OCI-LY1 (cell line): Measurements from ENCODE around the gene DCST2.

ENCODE experiments used
- H2AFZ ChIP-seq: fragments of 200-600 bp; sonication (generic), shearing (Covaris generic); 2 replicates; pipeline ENCODE4 v1.6.0; 2014; ENCODE audit warnings: antibody characterized with exemption, mild to moderate bottlenecking, low read length
- H3F3A ChIP-seq: fragments of 200-600 bp; sonication (generic), shearing (Covaris generic); 2 replicates; pipeline ENCODE4 v1.6.0; 2014; ENCODE audit warnings: mild to moderate bottlenecking, antibody characterized with exemption, low read length, moderate library complexity; ENCODE audit not compliant: insufficient read depth
- H3K27ac ChIP-seq: fragments of 200-600 bp; sonication (generic); 2 replicates; pipeline ENCODE4 v1.5.1; 2014; ENCODE audit warnings: low read length, mixed run types, mild to moderate bottlenecking, low read depth; ENCODE audit not compliant: poor library complexity, severe bottlenecking
- H3K27me3 ChIP-seq: fragments of 200-600 bp; sonication (generic); 2 replicates; pipeline ENCODE4 v1.6.0; 2014; ENCODE audit warnings: antibody characterized with exemption, mild to moderate bottlenecking, low read length, moderate library complexity; ENCODE audit not compliant: insufficient read depth
- H3K36me3 ChIP-seq: fragments of 200-600 bp; sonication (generic); 2 replicates; pipeline ENCODE4 v1.6.1; 2014; ENCODE audit warnings: mild to moderate bottlenecking, antibody characterized with exemption, low read length, moderate library complexity, mixed read lengths; ENCODE audit not compliant: insufficient read depth
- H3K4me1 ChIP-seq: fragments of 200-600 bp; sonication (generic); 2 replicates; pipeline ENCODE4 v1.5.1; 2014; ENCODE audit warnings: mild to moderate bottlenecking, low read length, moderate library complexity; ENCODE audit not compliant: insufficient read depth, severe bottlenecking
- H3K4me2 ChIP-seq: fragments of 200-600 bp; sonication (generic), shearing (Covaris generic); 2 replicates; pipeline ENCODE4 v1.6.1; 2014; ENCODE audit warnings: low read length
- H3K4me3 ChIP-seq: fragments of 200-600 bp; sonication (generic); 2 replicates; pipeline ENCODE4 v1.5.1; 2014; ENCODE audit warnings: low read length, low read depth, mild to moderate bottlenecking, mixed read lengths; ENCODE audit not compliant: poor library complexity, severe bottlenecking
- H3K79me2 ChIP-seq: fragments of 200-600 bp; shearing (Covaris generic); 2 replicates; pipeline ENCODE4 v1.6.1; 2016; ENCODE audit warnings: mixed run types, low read length, mixed read lengths; ENCODE audit not compliant: insufficient read depth
- H3K9ac ChIP-seq: fragments of 200-600 bp; sonication (generic), shearing (Covaris generic); 2 replicates; pipeline ENCODE4 v1.6.1; 2014; ENCODE audit warnings: mild to moderate bottlenecking, low read length, mixed read lengths
- H3K9me2 ChIP-seq: fragments of 200-600 bp; sonication (generic), shearing (Covaris generic); 2 replicates; pipeline ENCODE4 v1.6.1; 2014; ENCODE audit warnings: low read depth, mild to moderate bottlenecking, low read length, mixed read lengths
- H3K9me3 ChIP-seq: fragments of 200-600 bp; shearing (Covaris generic); 2 replicates; pipeline ENCODE4 v1.6.1; 2014; ENCODE audit warnings: low read length, mixed read lengths
- H4K20me1 ChIP-seq: fragments of 200-600 bp; sonication (generic), shearing (Covaris generic); 2 replicates; pipeline ENCODE4 v1.6.0; 2016; ENCODE audit warnings: mild to moderate bottlenecking, low read length; ENCODE audit not compliant: insufficient read depth
- EZH2 ChIP-seq: fragments of 200-600 bp; sonication (generic), shearing (Covaris generic); IDR thresholded peaks from 2 replicates; pipeline ENCODE4 v1.8.0; 2017; ENCODE audit warnings: borderline replicate concordance, mixed run types, mild to moderate bottlenecking, antibody characterized with exemption, low read length, moderate library complexity, mixed read lengths
- TF ChIP-seq, protein P1 (sequence below): fragments of 200-600 bp; sonication (generic), shearing (Covaris generic); IDR thresholded peaks from 2 replicates; pipeline ENCODE4 v1.5.1; 2017; ENCODE audit warnings: mild to moderate bottlenecking, antibody characterized with exemption, low read length, moderate library complexity, mixed read lengths

Gene DCST2

DNA sequence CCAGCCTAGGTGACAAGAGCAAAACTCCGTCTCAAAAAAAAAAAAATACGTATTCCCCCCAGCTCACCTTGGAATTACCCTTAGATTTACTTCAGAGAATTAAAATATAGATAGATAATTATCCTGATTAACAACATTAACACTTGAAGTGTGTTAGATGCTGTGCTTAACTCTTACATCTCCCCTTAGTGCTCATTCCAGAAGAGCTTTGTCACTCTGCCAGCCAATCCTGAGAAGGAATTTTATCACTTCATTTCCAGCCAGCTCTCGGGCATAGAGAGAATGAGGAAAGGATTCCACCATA is 61.4 kb downstream of the DCST2 start:
- Histone ChIP-seq H3K4me3 (peak overlapping the region; percentile 79), H3K9me3 (no peaks in the 10 kb centered on the region), H3K27ac (peak overlapping the region; percentile 88), H3F3A (no peaks in the 10 kb centered on the region), H3K4me1 (peaks cover 49% of the 10 kb centered on the region), H3K4me2 (peak overlapping the region; percentile 74), H3K79me2 (peaks cover 23% of the 10 kb centered on the region), H3K9me2 (no peaks in the 10 kb centered on the region), H3K27me3 (no peaks in the 10 kb centered on the region), H3K36me3 (peaks cover 19% of the 10 kb centered on the region), H3K9ac (peak overlapping the region; percentile 17; the same call in 1 of the 2 replicates), H4K20me1 (no peaks in the 10 kb centered on the region), H2AFZ (no peak overlapping the region)
- no peak for TF ChIP-seq EZH2
- TF ChIP-seq, protein P1, sequence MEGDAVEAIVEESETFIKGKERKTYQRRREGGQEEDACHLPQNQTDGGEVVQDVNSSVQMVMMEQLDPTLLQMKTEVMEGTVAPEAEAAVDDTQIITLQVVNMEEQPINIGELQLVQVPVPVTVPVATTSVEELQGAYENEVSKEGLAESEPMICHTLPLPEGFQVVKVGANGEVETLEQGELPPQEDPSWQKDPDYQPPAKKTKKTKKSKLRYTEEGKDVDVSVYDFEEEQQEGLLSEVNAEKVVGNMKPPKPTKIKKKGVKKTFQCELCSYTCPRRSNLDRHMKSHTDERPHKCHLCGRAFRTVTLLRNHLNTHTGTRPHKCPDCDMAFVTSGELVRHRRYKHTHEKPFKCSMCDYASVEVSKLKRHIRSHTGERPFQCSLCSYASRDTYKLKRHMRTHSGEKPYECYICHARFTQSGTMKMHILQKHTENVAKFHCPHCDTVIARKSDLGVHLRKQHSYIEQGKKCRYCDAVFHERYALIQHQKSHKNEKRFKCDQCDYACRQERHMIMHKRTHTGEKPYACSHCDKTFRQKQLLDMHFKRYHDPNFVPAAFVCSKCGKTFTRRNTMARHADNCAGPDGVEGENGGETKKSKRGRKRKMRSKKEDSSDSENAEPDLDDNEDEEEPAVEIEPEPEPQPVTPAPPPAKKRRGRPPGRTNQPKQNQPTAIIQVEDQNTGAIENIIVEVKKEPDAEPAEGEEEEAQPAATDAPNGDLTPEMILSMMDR, result no peak

- H3K27ac ChIP-seq, result peak overlapping the region; percentile 69
- H3K27me3 ChIP-seq, result no peaks in the 10 kb centered on the region
- H3K9me2 ChIP-seq, result no peaks in the 10 kb centered on the region
- no peaks in the 10 kb centered on the region for H4K20me1 ChIP-seq
- no peak for TF ChIP-seq EZH2
- TF ChIP-seq, protein P1, result no peak
- H3K4me2 ChIP-seq, result peak overlapping the region; percentile 71
- H3K79me2 ChIP-seq, result peaks cover 16% of the 10 kb centered on the region
- no peak overlapping the region for H2AFZ ChIP-seq
- H3K9me3 ChIP-seq, result no peaks in the 10 kb centered on the region
- H3K36me3 ChIP-seq, result peaks cover 26% of the 10 kb centered on the region
- H3F3A ChIP-seq, result no peaks in the 10 kb centered on the region
- peaks cover 42% of the 10 kb centered on the region for H3K4me1 ChIP-seq
- H3K4me3 ChIP-seq, result peak overlapping the region; percentile 52
- H3K9ac ChIP-seq, result peak overlapping the region; percentile 53; the same call in 1 of the 2 replicates
Measured at GRCh38 chr1:154971341-154971998, 62.1 kb downstream of the DCST2 start.

DNA sequence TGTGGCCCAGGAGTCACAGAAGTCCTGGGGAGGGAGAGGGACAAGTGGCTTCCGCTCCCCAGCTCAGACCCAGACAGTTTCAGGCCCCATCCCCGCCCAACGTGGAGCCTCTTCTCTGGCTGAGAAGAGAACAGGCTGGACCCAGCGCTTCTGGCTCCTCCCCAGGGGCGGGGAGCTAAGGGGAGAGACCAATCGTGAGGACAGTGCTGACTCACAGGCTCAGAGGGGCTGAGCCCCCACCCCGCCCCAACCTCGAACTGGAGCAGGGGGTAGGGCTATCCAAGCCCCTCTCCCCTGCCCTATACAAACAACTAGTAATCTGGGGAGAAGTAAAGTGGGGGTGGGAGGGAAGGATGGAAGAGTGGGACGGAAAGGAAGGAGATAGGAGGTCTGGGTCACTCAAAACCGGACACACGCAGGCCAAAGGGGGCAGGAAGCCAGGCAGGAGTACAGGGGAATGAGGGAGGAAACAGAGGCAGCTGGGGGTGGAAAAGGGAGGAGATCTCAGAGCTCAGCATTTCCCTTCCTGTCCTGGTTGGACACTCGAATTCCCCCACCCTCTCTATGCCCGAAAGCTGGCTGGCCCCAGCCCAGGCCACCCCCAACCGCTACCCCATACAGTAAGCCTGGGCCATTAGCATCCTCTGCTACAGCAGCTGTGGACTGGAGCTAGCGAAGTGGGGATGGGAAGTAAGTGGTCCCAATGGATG is 62.8 kb downstream of the DCST2 start, which contains the start of gene SHC1:
Gene SHC1 (minus strand): TSS at position 117 of the 710 bp plus-strand sequence. CDS start 221 bp downstream, outside the sequence.
- H2AFZ ChIP-seq, result no peak within 1 kb of the TSS
- peak within 1 kb of the TSS; percentile 69 for H3K27ac ChIP-seq
- H3K4me3 ChIP-seq, result peak within 1 kb of the TSS; percentile 52
- peaks cover 9% of the 10 kb centered on the region for H3K79me2 ChIP-seq
- peaks cover 33% of the 10 kb centered on the region for H3K36me3 ChIP-seq
- no peaks in the 10 kb centered on the region for H3F3A ChIP-seq
- no peaks in the 10 kb centered on the region for H3K9me3 ChIP-seq
- peak within 1 kb of the TSS; percentile 71 for H3K4me2 ChIP-seq
- peaks cover 35% of the 10 kb centered on the region for H3K4me1 ChIP-seq
- H3K9ac ChIP-seq, result peak within 1 kb of the TSS; percentile 53
- TF ChIP-seq EZH2, result no peak
- TF ChIP-seq, protein P1, result no peak
- no peaks in the 10 kb centered on the region for H4K20me1 ChIP-seq
- no peaks in the 10 kb centered on the region for H3K27me3 ChIP-seq
- H3K9me2 ChIP-seq, result no peaks in the 10 kb centered on the region
